ENCODE results near the gene MRNIP. TPM values are rescaled to one million over a fixed set of nuclear protein-coding genes. Genes with fewer than 3 reads are reported as not detected.

The MRNIP gene
- total RNA-seq, 1 experiment from 2014 or later = 39.9 TPM

- TF ChIP-seq EZH2 (IDR thresholded peaks at IDR 0.05; ENCODE audit: low read depth) = no peak
- TF ChIP-seq CTCF (conservative IDR thresholded peaks at IDR 0.05) = no peak
- H3K9me3 ChIP-seq (ENCODE audit: insufficient read depth, low read depth) = no peaks in the 10 kb centered on the region
- no peaks in the 10 kb centered on the region for H3K9me2 ChIP-seq (ENCODE audit: insufficient read depth)
- no TSS peak for BruUV-seq (replicated peaks)
- H3K79me2 ChIP-seq (ENCODE audit: low read depth) = no peaks in the 10 kb centered on the region
- no peaks in the 10 kb centered on the region for H3K4me1 ChIP-seq (replicated peaks; ENCODE audit: insufficient read depth)
- H3K27me3 ChIP-seq (ENCODE audit: insufficient read depth, low read depth) = no peaks in the 10 kb centered on the region
- POLR2A ChIA-PET (ENCODE audit: unreplicated experiment) = no interaction called here
- peaks cover 6% of the 10 kb centered on the region for H3K36me3 ChIP-seq (ENCODE audit: low read depth)
- H3K4me3 ChIP-seq = no peak overlapping the region
- CTCF ChIA-PET = no interaction called here
- intact Hi-C loops (cut with micrococcal nuclease; ENCODE audit: unreplicated experiment) = no loop called here
- no peak for DNase-seq
- no peak overlapping the region for H3K27ac ChIP-seq
- H3F3A ChIP-seq (ENCODE audit: insufficient read depth, low read depth) = no peaks in the 10 kb centered on the region
- H2AFZ ChIP-seq = no peak overlapping the region
- no peaks in the 10 kb centered on the region; the same call in 1 of the 2 replicates for H4K20me1 ChIP-seq (ENCODE audit: insufficient read depth)
- H3K4me2 ChIP-seq = no peak overlapping the region
These were observed 32.4 kb upstream of the MRNIP start for GRCh38 chr5:179890751-179891682.

GRCh38 chr5:179889885-179890284, 31.3 kb upstream of the MRNIP start:
- TF ChIP-seq CTCF (conservative IDR thresholded peaks at IDR 0.05) = no peak
- TF ChIP-seq EZH2 (IDR thresholded peaks at IDR 0.05; ENCODE audit: low read depth) = no peak
- H3K27ac ChIP-seq = no peak overlapping the region
- H3K79me2 ChIP-seq (ENCODE audit: low read depth) = no peaks in the 10 kb centered on the region
- no peaks in the 10 kb centered on the region for H3F3A ChIP-seq (ENCODE audit: insufficient read depth, low read depth)
- BruUV-seq (replicated peaks) = no TSS peak
- H3K4me3 ChIP-seq = no peak overlapping the region
- no peaks in the 10 kb centered on the region for H3K27me3 ChIP-seq (ENCODE audit: insufficient read depth, low read depth)
- intact Hi-C loops (cut with micrococcal nuclease; ENCODE audit: unreplicated experiment) = no loop called here
- CTCF ChIA-PET = no interaction called here
- peaks cover 12% of the 10 kb centered on the region for H3K36me3 ChIP-seq (ENCODE audit: low read depth)
- no peaks in the 10 kb centered on the region for H3K9me3 ChIP-seq (ENCODE audit: insufficient read depth, low read depth)
- POLR2A ChIA-PET (ENCODE audit: unreplicated experiment) = no interaction called here
- DNase-seq = no peak
- H3K9me2 ChIP-seq (ENCODE audit: insufficient read depth) = no peaks in the 10 kb centered on the region
- H2AFZ ChIP-seq = no peak overlapping the region
- no peaks in the 10 kb centered on the region; the same call in 1 of the 2 replicates for H4K20me1 ChIP-seq (ENCODE audit: insufficient read depth)
- no peak overlapping the region for H3K4me2 ChIP-seq
- H3K4me1 ChIP-seq (replicated peaks; ENCODE audit: insufficient read depth) = no peaks in the 10 kb centered on the region

GRCh38 chr5:179887802-179888201, 29.2 kb upstream of the MRNIP start:
- peaks cover 31% of the 10 kb centered on the region for H3K36me3 ChIP-seq (ENCODE audit: low read depth)
- no peaks in the 10 kb centered on the region for H3F3A ChIP-seq (ENCODE audit: insufficient read depth, low read depth)
- no peak overlapping the region for H3K4me3 ChIP-seq
- ChIA-PET POLR2A (ENCODE audit: unreplicated experiment) (no interaction called here), CTCF (no interaction called here)
- peaks cover 15% of the 10 kb centered on the region for H3K9me3 ChIP-seq (ENCODE audit: insufficient read depth, low read depth)
- H3K27ac ChIP-seq = no peak overlapping the region
- intact Hi-C loops (cut with micrococcal nuclease; ENCODE audit: unreplicated experiment) = no loop called here
- no peak for DNase-seq
- H2AFZ ChIP-seq = no peak overlapping the region
- H3K4me2 ChIP-seq = no peak overlapping the region
- H3K4me1 ChIP-seq (replicated peaks; ENCODE audit: insufficient read depth) = no peaks in the 10 kb centered on the region
- H3K9me2 ChIP-seq (ENCODE audit: insufficient read depth) = no peaks in the 10 kb centered on the region
- no peak for TF ChIP-seq CTCF (conservative IDR thresholded peaks at IDR 0.05)
- no peak for TF ChIP-seq EZH2 (IDR thresholded peaks at IDR 0.05; ENCODE audit: low read depth)
- no peaks in the 10 kb centered on the region for H3K79me2 ChIP-seq (ENCODE audit: low read depth)
- no peaks in the 10 kb centered on the region; the same call in 1 of the 2 replicates for H4K20me1 ChIP-seq (ENCODE audit: insufficient read depth)
- BruUV-seq (replicated peaks) = no TSS peak
- no peaks in the 10 kb centered on the region for H3K27me3 ChIP-seq (ENCODE audit: insufficient read depth, low read depth)
